PC-3 (cell line): ENCODE measurements around the gene CCDC88B. TPM values are rescaled to one million over a fixed set of nuclear protein-coding genes. Genes with fewer than 3 reads are reported as not detected.

Source experiments
- ATAC-seq: fragments of 200-7000 bp; cut with Tn5 transposase; 2 replicates; pipeline ENCODE4 v1.9.1; 2020; ENCODE audit warnings: mild to moderate bottlenecking, moderate library complexity
- BruUV-seq: library from RNA; stranded (reverse); fragments of 400-500 nt; replicated peaks from 2 replicates; lab custom pipeline; 2021; lab: Mats Ljungman, UMichigan
- CTCF ChIA-PET: fragments of 300-600 bp; sonication (Branson Sonifier 250); formaldehyde crosslinking; loops from one replicate; lab custom pipeline; 2022; ENCODE audit warnings: antibody characterized with exemption; lab: Charles Lee
- POLR2A ChIA-PET: fragments of 300-600 bp; sonication (Branson Sonifier 250); formaldehyde crosslinking; loops from one replicate; lab custom pipeline; 2022; ENCODE audit warnings: antibody characterized with exemption; ENCODE audit not compliant: unreplicated experiment; lab: Charles Lee
- DNase-seq: peaks from one replicate; pipeline ENCODE4 v3.0.0-alpha.2; 2015
- H2AFZ ChIP-seq: fragments of 300-600 bp; sonication (generic); 2 replicates; pipeline ENCODE4 v1.6.0; 2016; ENCODE audit warnings: antibody characterized with exemption, low read length
- H3F3A ChIP-seq: fragments of 300-600 bp; sonication (generic); one replicate; pipeline ENCODE4 v1.6.0; 2017; ENCODE audit warnings: antibody characterized with exemption, low read length, control low read depth, mild to moderate bottlenecking; ENCODE audit not compliant: unreplicated experiment
- H3K27ac ChIP-seq: fragments of 300-600 bp; sonication (generic); 2 replicates; pipeline ENCODE4 v1.5.1; 2016; ENCODE audit warnings: mild to moderate bottlenecking, low read length
- H3K27me3 ChIP-seq: fragments of 300-600 bp; sonication (generic); 2 replicates; pipeline ENCODE4 v1.6.1; 2016; ENCODE audit warnings: low read length, mixed read lengths
- H3K36me3 ChIP-seq: fragments of 300-600 bp; sonication (generic); 2 replicates; pipeline ENCODE4 v1.6.1; 2016; ENCODE audit warnings: low read depth, mixed run types, low read length, mixed read lengths
- H3K4me1 ChIP-seq: fragments of 300-600 bp; sonication (generic); 2 replicates; pipeline ENCODE4 v1.5.1; 2016; ENCODE audit warnings: low read length; ENCODE audit not compliant: insufficient read depth
- H3K4me2 ChIP-seq: fragments of 300-600 bp; sonication (generic); 2 replicates; pipeline ENCODE4 v1.6.0; 2016; ENCODE audit warnings: low read length
- H3K4me3 ChIP-seq: fragments of 300-600 bp; sonication (generic); 2 replicates; pipeline ENCODE4 v1.5.1; 2016; ENCODE audit warnings: mild to moderate bottlenecking, low read length, mixed read lengths
- H3K79me2 ChIP-seq: fragments of 300-600 bp; sonication (generic); 2 replicates; pipeline ENCODE4 v1.6.1; 2017; ENCODE audit warnings: low read length, mixed read lengths
- H3K9ac ChIP-seq: fragments of 300-600 bp; sonication (generic); 2 replicates; pipeline ENCODE4 v1.6.0; 2016; ENCODE audit warnings: mild to moderate bottlenecking, low read length
- H3K9me2 ChIP-seq: fragments of 300-600 bp; sonication (generic); replicated peaks from 2 replicates; pipeline ENCODE4 v1.6.1; 2016; ENCODE audit warnings: mixed run types, low read length, mixed read lengths
- H3K9me3 ChIP-seq: fragments of 300-600 bp; sonication (generic); 2 replicates; pipeline ENCODE4 v1.6.1; 2016; ENCODE audit warnings: low read length, mixed read lengths
- H4K20me1 ChIP-seq: fragments of 300-600 bp; sonication (generic); 2 replicates; pipeline ENCODE4 v1.6.1; 2016; ENCODE audit warnings: low read length, mixed read lengths
- EZH2 ChIP-seq: fragments of 300-600 bp; sonication (generic); IDR thresholded peaks from one replicate; pipeline ENCODE4 v1.6.1; 2017; ENCODE audit warnings: antibody characterized with exemption, mild to moderate bottlenecking, low read length; ENCODE audit not compliant: unreplicated experiment
- EZH2phosphoT487 ChIP-seq: fragments of 300-600 bp; sonication (generic); IDR thresholded peaks from 2 replicates; pipeline ENCODE4 v1.6.1; 2018; ENCODE audit warnings: mild to moderate bottlenecking, antibody characterized with exemption, low read length, borderline replicate concordance
- intact Hi-C: fragments of 100-400 bp; cut with micrococcal nuclease; formaldehyde crosslinking; loops from 2 replicates; pipeline ENCODE4 v1.9.0; 2023
- total RNA-seq: library from RNA; depleted of rRNA; stranded (reverse); fragments of >200 nt; gene quantifications from 2 replicates; pipeline ENCODE4 v1.2.3, GENCODE V29; 2014
- TF ChIP-seq, protein P1 (sequence below): fragments of 300-600 bp; sonication (generic); conservative IDR thresholded peaks from 2 replicates; pipeline ENCODE4 v1.5.1; 2017; ENCODE audit warnings: antibody characterized with exemption, low read depth, mild to moderate bottlenecking, low read length

Gene CCDC88B
- total RNA-seq, 1 experiment from 2014 or later = 21.0 TPM

DNA sequence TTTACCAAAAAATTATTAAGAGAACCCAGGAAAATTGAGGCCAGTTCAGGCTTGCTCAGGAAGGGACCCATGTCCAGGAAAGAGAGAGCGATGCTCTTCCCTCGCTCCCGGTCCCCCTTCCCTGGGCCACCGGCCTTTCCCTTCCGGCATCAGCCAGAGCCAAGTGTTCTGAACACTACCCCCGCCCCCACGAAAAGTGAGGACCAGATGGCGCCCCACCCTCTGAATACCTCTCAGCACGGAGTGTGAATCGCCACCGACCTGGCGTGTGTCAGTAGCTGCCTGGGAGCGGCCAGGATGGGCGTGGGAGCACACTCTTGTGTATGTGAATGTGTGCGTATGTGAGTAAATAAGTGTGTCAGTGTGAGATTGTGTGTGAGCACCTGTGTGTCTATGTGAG lies 39.2 kb downstream of the CCDC88B start:
- Histone ChIP-seq H3K27me3 (no peaks in the 10 kb centered on the region), H3K36me3 (no peaks in the 10 kb centered on the region), H3K4me3 (no peak overlapping the region), H3K9me3 (no peaks in the 10 kb centered on the region), H3K4me2 (no peak overlapping the region), H3K9me2 (no peaks in the 10 kb centered on the region), H3F3A (no peaks in the 10 kb centered on the region), H3K27ac (no peak overlapping the region), H2AFZ (peak overlapping the region; percentile 52; the same call in 1 of the 2 replicates), H3K79me2 (no peaks in the 10 kb centered on the region), H3K9ac (no peak overlapping the region), H3K4me1 (peaks cover 5% of the 10 kb centered on the region; the same call in 1 of the 2 replicates), H4K20me1 (no peaks in the 10 kb centered on the region)
- intact Hi-C loops = no loop called here
- BruUV-seq = no TSS peak
- TF ChIP-seq, protein P1, sequence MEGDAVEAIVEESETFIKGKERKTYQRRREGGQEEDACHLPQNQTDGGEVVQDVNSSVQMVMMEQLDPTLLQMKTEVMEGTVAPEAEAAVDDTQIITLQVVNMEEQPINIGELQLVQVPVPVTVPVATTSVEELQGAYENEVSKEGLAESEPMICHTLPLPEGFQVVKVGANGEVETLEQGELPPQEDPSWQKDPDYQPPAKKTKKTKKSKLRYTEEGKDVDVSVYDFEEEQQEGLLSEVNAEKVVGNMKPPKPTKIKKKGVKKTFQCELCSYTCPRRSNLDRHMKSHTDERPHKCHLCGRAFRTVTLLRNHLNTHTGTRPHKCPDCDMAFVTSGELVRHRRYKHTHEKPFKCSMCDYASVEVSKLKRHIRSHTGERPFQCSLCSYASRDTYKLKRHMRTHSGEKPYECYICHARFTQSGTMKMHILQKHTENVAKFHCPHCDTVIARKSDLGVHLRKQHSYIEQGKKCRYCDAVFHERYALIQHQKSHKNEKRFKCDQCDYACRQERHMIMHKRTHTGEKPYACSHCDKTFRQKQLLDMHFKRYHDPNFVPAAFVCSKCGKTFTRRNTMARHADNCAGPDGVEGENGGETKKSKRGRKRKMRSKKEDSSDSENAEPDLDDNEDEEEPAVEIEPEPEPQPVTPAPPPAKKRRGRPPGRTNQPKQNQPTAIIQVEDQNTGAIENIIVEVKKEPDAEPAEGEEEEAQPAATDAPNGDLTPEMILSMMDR = no peak
- TF ChIP-seq EZH2phosphoT487 = no peak
- TF ChIP-seq EZH2 = no peak
- no peak for DNase-seq
- CTCF ChIA-PET = no interaction called here
- peak; percentile 19; the same call in 1 of the 2 replicates for ATAC-seq
- POLR2A ChIA-PET = no interaction called here

DNA sequence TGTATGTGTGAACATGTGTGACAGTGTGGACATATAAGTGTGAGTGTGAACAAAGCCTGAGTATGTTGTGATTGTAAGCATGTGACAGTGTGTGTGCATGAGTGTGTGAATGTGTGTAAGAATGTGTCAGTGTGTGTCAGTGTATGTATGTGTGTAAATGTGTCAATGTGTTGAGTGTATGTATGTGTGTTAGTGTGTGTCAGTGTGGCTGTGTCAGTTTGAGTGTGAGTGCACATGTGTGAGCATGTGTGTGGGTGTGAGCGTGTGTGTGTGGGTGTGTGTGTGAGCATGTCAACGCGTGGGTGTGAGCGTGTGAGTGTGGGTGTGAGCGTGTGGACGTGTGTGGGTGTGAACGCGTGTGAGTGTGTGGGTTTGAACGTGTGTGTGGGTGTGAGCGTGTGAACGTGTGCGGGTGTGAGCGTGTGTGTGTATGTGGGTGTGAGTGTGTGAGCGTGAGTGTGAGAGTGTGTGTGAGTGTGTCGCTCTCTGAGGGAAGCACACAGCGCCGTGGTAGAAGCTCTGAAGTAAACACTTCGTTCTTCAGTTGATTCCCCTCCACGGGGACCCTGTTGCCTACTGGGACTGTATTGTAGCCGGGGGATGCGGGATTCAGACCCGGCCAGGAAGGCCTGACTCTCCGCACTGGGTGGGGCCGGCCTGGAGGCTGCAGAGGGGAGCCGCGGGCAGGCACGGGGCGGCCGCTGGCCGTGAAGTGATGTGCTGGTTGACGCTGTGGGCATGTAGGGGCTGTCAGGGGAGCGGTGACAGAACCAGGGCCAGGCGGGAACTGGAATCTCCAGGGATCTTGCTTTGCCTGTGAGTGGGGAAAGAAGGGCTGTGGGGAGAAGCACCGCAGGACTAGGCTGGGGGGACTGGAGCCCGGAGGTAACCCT lies 40.1 kb downstream of the CCDC88B start:
- CTCF ChIA-PET = no interaction called here

More for the DNA sequence above, 40.1 kb downstream of the CCDC88B start:
- TF ChIP-seq EZH2 (no peak), EZH2phosphoT487 (no peak)
- TF ChIP-seq, protein P1 = no peak
- Histone ChIP-seq H3K4me2 (no peak overlapping the region), H3K4me1 (peaks cover 5% of the 10 kb centered on the region; the same call in 1 of the 2 replicates), H3K79me2 (no peaks in the 10 kb centered on the region), H3K9me3 (no peaks in the 10 kb centered on the region), H4K20me1 (no peaks in the 10 kb centered on the region), H3F3A (no peaks in the 10 kb centered on the region), H3K4me3 (no peak overlapping the region), H3K9me2 (no peaks in the 10 kb centered on the region), H3K9ac (no peak overlapping the region), H3K27me3 (no peaks in the 10 kb centered on the region), H3K27ac (no peak overlapping the region), H3K36me3 (no peaks in the 10 kb centered on the region), H2AFZ (no peak overlapping the region)
- no TSS peak for BruUV-seq
- no peak for ATAC-seq
- no peak for DNase-seq
- intact Hi-C loops = no loop called here
- POLR2A ChIA-PET = interaction anchor here (0.6 kb wide), 1 partner anchor 62 kb away, joined by 30 read pairs; the partner anchor contains the start of gene PRDX5
